H9 (cell line): ENCODE measurements around the gene LRRK2. TPM values are rescaled to one million over a fixed set of nuclear protein-coding genes. Genes with fewer than 3 reads are reported as not detected.

Experiments
- DNase-seq: peaks from one replicate; pipeline ENCODE4 v3.0.0-alpha.2; 2017
- H2AFZ ChIP-seq: one replicate; pipeline ENCODE4 v1.6.1; 2013; ENCODE audit warnings: mild to moderate bottlenecking, low read length, control low read depth, moderate library complexity
- H2AK5ac ChIP-seq: 2 replicates; pipeline ENCODE4 v1.6.1; 2013; ENCODE audit warnings: low read length, control low read depth, mixed read lengths; ENCODE audit not compliant: insufficient read length
- H2BK120ac ChIP-seq: one replicate; pipeline ENCODE4 v1.6.1; 2013; ENCODE audit warnings: low read depth, mild to moderate bottlenecking, low read length, control low read depth, inconsistent platforms; ENCODE audit not compliant: poor library complexity, severe bottlenecking
- H2BK12ac ChIP-seq: 2 replicates; pipeline ENCODE4 v1.6.1; 2013; ENCODE audit warnings: low read length, control low read depth, mixed read lengths, low read depth; ENCODE audit not compliant: insufficient read length
- H2BK15ac ChIP-seq: 2 replicates; pipeline ENCODE4 v1.6.1; 2013; ENCODE audit warnings: low read depth, low read length, control low read depth
- H2BK20ac ChIP-seq: one replicate; pipeline ENCODE4 v1.6.1; 2013; ENCODE audit warnings: low read depth, mild to moderate bottlenecking, low read length, control low read depth, inconsistent platforms; ENCODE audit not compliant: poor library complexity, severe bottlenecking
- H2BK5ac ChIP-seq: 2 replicates; pipeline ENCODE4 v1.6.1; 2013; ENCODE audit warnings: low read length, control low read depth, mixed read lengths; ENCODE audit not compliant: insufficient read length
- H3K14ac ChIP-seq: 2 replicates; pipeline ENCODE4 v1.6.1; 2013; ENCODE audit warnings: low read length, control low read depth; ENCODE audit not compliant: insufficient read depth
- H3K18ac ChIP-seq: 2 replicates; pipeline ENCODE4 v1.6.1; 2013; ENCODE audit warnings: low read depth, mild to moderate bottlenecking, mixed read lengths, low read length, control low read depth; ENCODE audit not compliant: insufficient read length
- H3K23ac ChIP-seq: 2 replicates; pipeline ENCODE4 v1.6.1; 2013; ENCODE audit warnings: low read length, control low read depth, mixed read lengths, low read depth; ENCODE audit not compliant: insufficient read length
- H3K23me2 ChIP-seq: 2 replicates; pipeline ENCODE4 v1.6.1; 2013; ENCODE audit warnings: low read depth, mild to moderate bottlenecking, mixed read lengths, low read length, control low read depth; ENCODE audit not compliant: insufficient read length, poor library complexity, severe bottlenecking
- H3K27ac ChIP-seq: 2 replicates; pipeline ENCODE4 v1.5.1; 2013; ENCODE audit warnings: low read length, control low read depth, mixed read lengths, low read depth; ENCODE audit not compliant: insufficient read length
- H3K27me3 ChIP-seq: 2 replicates; pipeline ENCODE4 v1.6.1; 2013; ENCODE audit warnings: low read length, control low read depth, inconsistent platforms; ENCODE audit not compliant: insufficient read depth
- H3K4ac ChIP-seq: 2 replicates; pipeline ENCODE4 v1.6.1; 2013; ENCODE audit warnings: low read depth, mild to moderate bottlenecking, control low read depth, inconsistent platforms, low read length, moderate library complexity
- H3K4me1 ChIP-seq: 2 replicates; pipeline ENCODE4 v1.6.1; 2013; ENCODE audit warnings: low read length, control low read depth, inconsistent platforms; ENCODE audit not compliant: insufficient read depth
- H3K4me2 ChIP-seq: 2 replicates; pipeline ENCODE4 v1.6.1; 2013; ENCODE audit warnings: low read length, control low read depth, mixed read lengths; ENCODE audit not compliant: insufficient read length, insufficient read depth
- H3K56ac ChIP-seq: 2 replicates; pipeline ENCODE4 v1.6.1; 2013; ENCODE audit warnings: low read depth, mild to moderate bottlenecking, mixed read lengths, low read length, control low read depth; ENCODE audit not compliant: insufficient read length
- H3K79me1 ChIP-seq: 2 replicates; pipeline ENCODE4 v1.6.1; 2013; ENCODE audit warnings: low read depth, mild to moderate bottlenecking, moderate library complexity, low read length, control low read depth, inconsistent platforms; ENCODE audit not compliant: insufficient read depth, poor library complexity, severe bottlenecking
- H3K79me2 ChIP-seq: 2 replicates; pipeline ENCODE4 v1.6.1; 2013; ENCODE audit warnings: low read length, control low read depth, inconsistent platforms; ENCODE audit not compliant: insufficient read depth
- H3K9ac ChIP-seq: 2 replicates; pipeline ENCODE4 v1.6.1; 2013; ENCODE audit warnings: low read length, control low read depth, mixed read lengths; ENCODE audit not compliant: insufficient read length; ENCODE audit errors: extremely low read depth
- H3K9me3 ChIP-seq: one replicate; pipeline ENCODE4 v1.6.1; 2013; ENCODE audit warnings: low read depth, low read length, inconsistent platforms; ENCODE audit not compliant: control insufficient read depth
- H3T11ph ChIP-seq: one replicate; pipeline ENCODE4 v1.6.1; 2013; ENCODE audit warnings: mild to moderate bottlenecking, low read length, control low read depth, inconsistent platforms
- H4K20me1 ChIP-seq: one replicate; pipeline ENCODE4 v1.6.1; 2013; ENCODE audit not compliant: control insufficient read depth, insufficient read length, insufficient read depth
- H4K5ac ChIP-seq: 2 replicates; pipeline ENCODE4 v1.6.1; 2013; ENCODE audit warnings: low read depth, mild to moderate bottlenecking, mixed read lengths, low read length, control low read depth; ENCODE audit not compliant: insufficient read length
- H4K8ac ChIP-seq: replicated peaks from 2 replicates; pipeline ENCODE4 v1.6.1; 2013; ENCODE audit warnings: low read length, control low read depth, mixed read lengths, low read depth; ENCODE audit not compliant: insufficient read length
- H4K91ac ChIP-seq: 2 replicates; pipeline ENCODE4 v1.6.1; 2013; ENCODE audit warnings: low read depth, mild to moderate bottlenecking, moderate library complexity, mixed read lengths, low read length, control low read depth; ENCODE audit not compliant: insufficient read length
- H3K27ac Mint-ChIP-seq, 3 experiments: 2 replicates in 2 of 3; 3 replicates in 1 of 3; pipeline ENCODE4 v1.8.0; 2020 to 2021; ENCODE audit warnings: mixed read lengths in 3 of 3, mild to moderate bottlenecking in 1 of 3, moderate library complexity in 1 of 3
- H3K27me3 Mint-ChIP-seq: 2 replicates; pipeline ENCODE4 v1.8.0; 2021; ENCODE audit warnings: low read depth, mild to moderate bottlenecking, moderate library complexity, mixed read lengths
- H3K36me3 Mint-ChIP-seq, 3 experiments: 2 replicates in 2 of 3; 3 replicates in 1 of 3; pipeline ENCODE4 v1.8.0; 2020 to 2021; ENCODE audit warnings: low read depth in 3 of 3, mixed read lengths in 3 of 3; ENCODE audit not compliant: insufficient read depth in 1 of 3
- H3K4me1 Mint-ChIP-seq, 2 experiments: 2 replicates each; pipeline ENCODE4 v1.8.0; 2020; ENCODE audit warnings: mixed read lengths in 2 of 2
- H3K4me3 Mint-ChIP-seq, 2 experiments: 2 replicates in 1 of 2; 3 replicates in 1 of 2; pipeline ENCODE4 v1.8.0; 2020 to 2021; ENCODE audit warnings: mild to moderate bottlenecking in 2 of 2, mixed read lengths in 2 of 2, moderate library complexity in 1 of 2
- H3K9me3 Mint-ChIP-seq, 2 experiments: 2 replicates in 1 of 2; 3 replicates in 1 of 2; pipeline ENCODE4 v1.8.0; 2020; ENCODE audit warnings: mild to moderate bottlenecking in 2 of 2, mixed read lengths in 2 of 2, moderate library complexity in 1 of 2
- WGBS: extraction: QIAGEN DNeasy Blood & Tissue Kit; methylation state at CpG from one replicate; pipeline ENCODE4 v1.1.7; 2013; ENCODE audit warnings: missing lambda C conversion rate, low lambda C conversion rate, mixed read lengths; ENCODE audit not compliant: insufficient read length; ENCODE audit errors: extremely low coverage; 5-methylcytosine and 5-hydroxymethylcytosine counted together
- total RNA-seq: library from RNA; stranded (reverse); gene quantifications from 2 replicates; pipeline ENCODE4 v1.2.1, GENCODE V29; 2021
- TF ChIP-seq, protein P1 (sequence below): fragments of 200-600 bp; sonication (generic); conservative IDR thresholded peaks from 3 replicates; pipeline ENCODE4 v1.8.0; 2021; ENCODE audit warnings: antibody characterized with exemption, mild to moderate bottlenecking

The LRRK2 gene
- total RNA-seq, 1 experiment from 2014 or later = 0.17 TPM

DNA sequence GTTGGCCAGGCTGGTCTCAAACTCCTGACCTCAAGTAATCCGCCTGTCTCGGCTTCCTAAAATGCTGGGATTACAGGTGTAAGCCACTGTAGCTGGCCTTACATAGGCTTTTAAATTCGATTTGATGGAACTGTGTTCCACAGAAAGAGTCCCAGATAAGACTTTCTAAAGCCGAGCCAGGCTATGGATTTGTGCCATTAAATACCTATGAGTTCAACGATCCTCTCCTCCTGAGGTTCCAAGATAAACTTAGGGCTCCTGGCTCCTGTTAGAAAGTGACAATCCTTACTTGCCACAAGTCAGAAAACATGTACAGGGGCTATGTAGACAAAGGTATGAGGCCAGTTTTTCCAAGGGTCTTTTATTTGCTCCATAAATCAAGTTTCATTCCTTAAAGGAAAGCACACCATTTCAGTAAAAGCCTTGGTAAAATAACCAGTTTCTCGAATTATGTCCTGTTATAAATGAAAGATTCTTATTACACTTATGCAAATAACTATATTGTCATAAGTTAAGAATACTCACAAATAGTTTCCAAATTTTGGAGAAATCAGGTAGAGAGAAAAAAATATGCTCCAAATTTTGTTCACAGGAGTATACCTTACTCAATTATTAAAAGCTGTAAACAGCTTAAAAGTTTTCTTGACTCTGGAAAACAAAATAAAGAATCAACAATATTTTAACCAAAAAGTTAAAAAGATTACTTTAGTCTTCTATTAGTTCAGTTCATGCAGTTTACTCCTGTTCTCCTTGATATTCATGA is 36.1 kb upstream of the LRRK2 start:
- Mint-ChIP-seq H3K36me3 (peaks cover 9 to 18% (median 18%) of the 10 kb centered on the region in 3 experiments; a peak in 6 of 7 replicates), H3K27me3 (no peaks in the 10 kb centered on the region), H3K4me1 (peaks cover 18% of the 10 kb centered on the region in 2 experiments), H3K9me3 (peaks cover 21 to 31% of the 10 kb centered on the region in 2 experiments), H3K27ac (no peak overlapping the region), H3K4me3 (no peak overlapping the region)
- Histone ChIP-seq H4K5ac (no peak overlapping the region), H3K23ac (no peak overlapping the region), H3K14ac (no peak overlapping the region), H2BK15ac (no peak overlapping the region), H3K9me3 (no peaks in the 10 kb centered on the region), H3K4ac (no peak overlapping the region), H3K27ac (no peak overlapping the region), H2AK5ac (no peak overlapping the region), H3K79me2 (no peaks in the 10 kb centered on the region), H3K18ac (no peak overlapping the region), H2BK12ac (no peak overlapping the region), H3K79me1 (no peaks in the 10 kb centered on the region), H3K4me1 (no peaks in the 10 kb centered on the region), H2BK20ac (no peak overlapping the region), H3K4me2 (no peak overlapping the region), H3K23me2 (no peaks in the 10 kb centered on the region), H4K20me1 (no peaks in the 10 kb centered on the region), H3K9ac (no peak overlapping the region), H2BK5ac (no peak overlapping the region), H3K27me3 (no peaks in the 10 kb centered on the region), H3K56ac (no peak overlapping the region), H3T11ph (no peak overlapping the region), H4K8ac (no peak overlapping the region), H2AFZ (no peak overlapping the region), H4K91ac (no peak overlapping the region), H2BK120ac (no peak overlapping the region)
- TF ChIP-seq, protein P1, sequence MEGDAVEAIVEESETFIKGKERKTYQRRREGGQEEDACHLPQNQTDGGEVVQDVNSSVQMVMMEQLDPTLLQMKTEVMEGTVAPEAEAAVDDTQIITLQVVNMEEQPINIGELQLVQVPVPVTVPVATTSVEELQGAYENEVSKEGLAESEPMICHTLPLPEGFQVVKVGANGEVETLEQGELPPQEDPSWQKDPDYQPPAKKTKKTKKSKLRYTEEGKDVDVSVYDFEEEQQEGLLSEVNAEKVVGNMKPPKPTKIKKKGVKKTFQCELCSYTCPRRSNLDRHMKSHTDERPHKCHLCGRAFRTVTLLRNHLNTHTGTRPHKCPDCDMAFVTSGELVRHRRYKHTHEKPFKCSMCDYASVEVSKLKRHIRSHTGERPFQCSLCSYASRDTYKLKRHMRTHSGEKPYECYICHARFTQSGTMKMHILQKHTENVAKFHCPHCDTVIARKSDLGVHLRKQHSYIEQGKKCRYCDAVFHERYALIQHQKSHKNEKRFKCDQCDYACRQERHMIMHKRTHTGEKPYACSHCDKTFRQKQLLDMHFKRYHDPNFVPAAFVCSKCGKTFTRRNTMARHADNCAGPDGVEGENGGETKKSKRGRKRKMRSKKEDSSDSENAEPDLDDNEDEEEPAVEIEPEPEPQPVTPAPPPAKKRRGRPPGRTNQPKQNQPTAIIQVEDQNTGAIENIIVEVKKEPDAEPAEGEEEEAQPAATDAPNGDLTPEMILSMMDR = no peak
- no CpG with 5 or more reads among the region's 6 CpGs for WGBS
- DNase-seq = no peak
